ENCODE data around the gene CLUH. TPM values are rescaled to one million over a fixed set of nuclear protein-coding genes. Genes with fewer than 3 reads are reported as not detected.

CLUH gene
- total RNA-seq, 1 donor from 2014 or later, result 58.1 TPM

- intact Hi-C loops (cut with DNase I), result no loop called here
- Histone ChIP-seq H3K4me1 (peaks cover 0 to 8% of the 10 kb centered on the region in 2 donors), H3K4me3 (no peak overlapping the region), H3K9me3 (no peaks in the 10 kb centered on the region), H3K27me3 (no peaks in the 10 kb centered on the region), H3K27ac (no peak overlapping the region), H3K36me3 (peaks cover 40 to 48% of the 10 kb centered on the region in 2 donors)
- no peak for DNase-seq (ENCODE audit: low spot score in 2 of 2)
- TF ChIP-seq CTCF (IDR thresholded peaks at IDR 0.05), result no peak
These were observed 21.1 kb downstream of the CLUH start for GRCh38 chr17:2690165-2691068.

- H3K27ac ChIP-seq, result no peak overlapping the region
- intact Hi-C loops (cut with DNase I), result loop anchor here (5.0 kb wide), 1 partner anchor 97 kb away; the partner anchor contains the start of gene PAFAH1B1
- DNase-seq (ENCODE audit: low spot score in 2 of 2), result peak in 1 of 2 donors; percentile 62
These were observed 22.0 kb downstream of the CLUH start for GRCh38 chr17:2689411-2690164.

GRCh38 chr17:2688351-2689342, 22.9 kb downstream of the CLUH start:
- peak in 1 of 2 donors; percentile 62 for DNase-seq (ENCODE audit: low spot score in 2 of 2)
- no peak overlapping the region for H3K27ac ChIP-seq
- no peaks in the 10 kb centered on the region for H3K9me3 ChIP-seq
- H3K4me3 ChIP-seq, result no peak overlapping the region
- no peak for TF ChIP-seq CTCF (IDR thresholded peaks at IDR 0.05)
- H3K4me1 ChIP-seq, result peaks cover 0 to 8% of the 10 kb centered on the region in 2 donors
- H3K27me3 ChIP-seq, result no peaks in the 10 kb centered on the region
- peaks cover 34 to 39% of the 10 kb centered on the region in 2 donors for H3K36me3 ChIP-seq
- intact Hi-C loops (cut with DNase I), result loop anchor here (5.0 kb wide), 1 partner anchor 96 kb away; the partner anchor contains the start of gene PAFAH1B1

More at GRCh38 chr17:2689411-2690164, 22.0 kb downstream of the CLUH start:
- TF ChIP-seq CTCF (IDR thresholded peaks at IDR 0.05), result no peak
- H3K4me3 ChIP-seq, result no peak overlapping the region
- no peaks in the 10 kb centered on the region for H3K27me3 ChIP-seq
- peaks cover 34 to 40% of the 10 kb centered on the region in 2 donors for H3K36me3 ChIP-seq
- H3K4me1 ChIP-seq, result peaks cover 0 to 8% of the 10 kb centered on the region in 2 donors
- no peaks in the 10 kb centered on the region for H3K9me3 ChIP-seq

GRCh38 chr17:2687074-2687418, 24.5 kb downstream of the CLUH start:
- Histone ChIP-seq H3K9me3 (no peaks in the 10 kb centered on the region), H3K4me3 (no peak overlapping the region), H3K4me1 (peaks cover 0 to 8% of the 10 kb centered on the region in 2 donors), H3K27me3 (no peaks in the 10 kb centered on the region), H3K27ac (peak overlapping the region; percentile 15 to 27), H3K36me3 (peaks cover 28 to 30% of the 10 kb centered on the region in 2 donors)
- TF ChIP-seq CTCF (IDR thresholded peaks at IDR 0.05), result no peak
- no peak for DNase-seq (ENCODE audit: low spot score in 2 of 2)
- intact Hi-C loops (cut with DNase I), result loop anchor here (5.0 kb wide), 1 partner anchor 95 kb away; the partner anchor contains the start of gene PAFAH1B1

- no peak overlapping the region for H3K4me3 ChIP-seq
- H3K36me3 ChIP-seq, result peaks cover 28 to 32% of the 10 kb centered on the region in 2 donors
- H3K4me1 ChIP-seq, result peaks cover 0 to 8% of the 10 kb centered on the region in 2 donors
- intact Hi-C loops (cut with DNase I), result loop anchor here (5.0 kb wide), 1 partner anchor 93 kb away; the partner anchor contains the start of gene PAFAH1B1
- no peak for TF ChIP-seq CTCF (IDR thresholded peaks at IDR 0.05)
- peak in 1 of 2 donors; percentile 58 for DNase-seq (ENCODE audit: low spot score in 2 of 2)
- H3K27me3 ChIP-seq, result no peaks in the 10 kb centered on the region
- H3K9me3 ChIP-seq, result no peaks in the 10 kb centered on the region
- no peak overlapping the region for H3K27ac ChIP-seq
These were observed 25.9 kb downstream of the CLUH start for GRCh38 chr17:2685696-2686095.

Measured in ascending aorta (tissue), 2 donors.